ENCODE data around the gene ASS1. TPM values are rescaled to one million over a fixed set of nuclear protein-coding genes. Genes with fewer than 3 reads are reported as not detected.

Gene ASS1
- total RNA-seq, 1 experiment from 2014 or later: 299 TPM

- BruUV-seq (replicated peaks): no TSS peak
- Mint-ChIP-seq H3K27ac (ENCODE audit: low read depth, unreplicated experiment) (no peak overlapping the region), H3K4me3 (ENCODE audit: unreplicated experiment) (no peak overlapping the region), H3K4me1 (ENCODE audit: insufficient read depth, unreplicated experiment) (no peaks in the 10 kb centered on the region), H3K9me3 (ENCODE audit: unreplicated experiment) (no peaks in the 10 kb centered on the region), H3K27me3 (ENCODE audit: insufficient read depth, unreplicated experiment) (no peaks in the 10 kb centered on the region), H3K36me3 (ENCODE audit: insufficient read depth, unreplicated experiment) (no peaks in the 10 kb centered on the region)
- POLR2A ChIA-PET: interaction anchor here (0.5 to 0.9 kb wide), 3 partner anchors 9 to 50 kb away, joined by 3 read pairs; no protein-coding TSS in a partner anchor
- intact Hi-C loops (cut with micrococcal nuclease): no loop called here
- CTCF ChIA-PET: no interaction called here
- no peak for TF ChIP-seq CTCF (IDR thresholded peaks at IDR 0.05; ENCODE audit: unreplicated experiment)
- no peak for DNase-seq (ENCODE audit: unreplicated experiment)
Observed at GRCh38 chr9:130518943-130519799, 74.4 kb downstream of the ASS1 start.

- Mint-ChIP-seq H3K36me3 (ENCODE audit: insufficient read depth, unreplicated experiment) (no peaks in the 10 kb centered on the region), H3K9me3 (ENCODE audit: unreplicated experiment) (no peaks in the 10 kb centered on the region), H3K27ac (ENCODE audit: low read depth, unreplicated experiment) (no peak overlapping the region), H3K27me3 (ENCODE audit: insufficient read depth, unreplicated experiment) (peaks cover 4% of the 10 kb centered on the region), H3K4me1 (ENCODE audit: insufficient read depth, unreplicated experiment) (no peaks in the 10 kb centered on the region), H3K4me3 (ENCODE audit: unreplicated experiment) (no peak overlapping the region)
- BruUV-seq (replicated peaks): no TSS peak
- POLR2A ChIA-PET: interaction anchor here (0.5 to 0.9 kb wide), 2 partner anchors 12 to 49 kb away, joined by 3 read pairs; no protein-coding TSS in a partner anchor
- CTCF ChIA-PET: no interaction called here
- no peak for TF ChIP-seq CTCF (IDR thresholded peaks at IDR 0.05; ENCODE audit: unreplicated experiment)
- intact Hi-C loops (cut with micrococcal nuclease): no loop called here
- DNase-seq (ENCODE audit: unreplicated experiment): no peak
Observed at GRCh38 chr9:130519927-130520326, 75.2 kb downstream of the ASS1 start.

GRCh38 chr9:130521715-130522114 lies 77.0 kb downstream of the ASS1 start:
- Mint-ChIP-seq H3K27me3 (ENCODE audit: insufficient read depth, unreplicated experiment) (peaks cover 12% of the 10 kb centered on the region), H3K4me3 (ENCODE audit: unreplicated experiment) (no peak overlapping the region), H3K27ac (ENCODE audit: low read depth, unreplicated experiment) (no peak overlapping the region), H3K36me3 (ENCODE audit: insufficient read depth, unreplicated experiment) (no peaks in the 10 kb centered on the region), H3K9me3 (ENCODE audit: unreplicated experiment) (no peaks in the 10 kb centered on the region), H3K4me1 (ENCODE audit: insufficient read depth, unreplicated experiment) (no peaks in the 10 kb centered on the region)
- intact Hi-C loops (cut with micrococcal nuclease): no loop called here
- CTCF ChIA-PET: no interaction called here
- POLR2A ChIA-PET: no interaction called here
- no peak for DNase-seq (ENCODE audit: unreplicated experiment)
- TF ChIP-seq CTCF (IDR thresholded peaks at IDR 0.05; ENCODE audit: unreplicated experiment): no peak
- no TSS peak for BruUV-seq (replicated peaks)

- H3K9me3 Mint-ChIP-seq (ENCODE audit: unreplicated experiment): no peaks in the 10 kb centered on the region
- no peak overlapping the region for H3K4me3 Mint-ChIP-seq (ENCODE audit: unreplicated experiment)
- H3K27me3 Mint-ChIP-seq (ENCODE audit: insufficient read depth, unreplicated experiment): peaks cover 12% of the 10 kb centered on the region
- ChIA-PET POLR2A (no interaction called here), CTCF (no interaction called here)
- no peaks in the 10 kb centered on the region for H3K36me3 Mint-ChIP-seq (ENCODE audit: insufficient read depth, unreplicated experiment)
- no peaks in the 10 kb centered on the region for H3K4me1 Mint-ChIP-seq (ENCODE audit: insufficient read depth, unreplicated experiment)
- H3K27ac Mint-ChIP-seq (ENCODE audit: low read depth, unreplicated experiment): no peak overlapping the region
- no peak for TF ChIP-seq CTCF (IDR thresholded peaks at IDR 0.05; ENCODE audit: unreplicated experiment)
- no TSS peak for BruUV-seq (replicated peaks)
- DNase-seq (ENCODE audit: unreplicated experiment): no peak
- intact Hi-C loops (cut with micrococcal nuclease): no loop called here
Observed at GRCh38 chr9:130522233-130522808, 77.6 kb downstream of the ASS1 start.

Measured in MCF 10A (cell line).